ENCODE data around the gene IL1RAPL2. TPM values are rescaled to one million over a fixed set of nuclear protein-coding genes. Genes with fewer than 3 reads are reported as not detected.

The IL1RAPL2 gene
- polyA plus RNA-seq, 2 of the 4 experiments (the other 2 are of a cell fraction), result not detected

GRCh38 chrX:105267167-105267566 is 701.2 kb downstream of the IL1RAPL2 start:
- no peak overlapping the region for H3K4me2 ChIP-seq
- TF ChIP-seq MAFK (IDR thresholded peaks at IDR 0.05; ENCODE audit: partially characterized antibody) (peak; percentile 53), PHF8 (IDR thresholded peaks at IDR 0.05; ENCODE audit: borderline replicate concordance, low read depth) (no peak)
- H3K4me1 ChIP-seq, result no peaks in the 10 kb centered on the region
- H3K4me3 ChIP-seq, result no peak overlapping the region
- no peak for DNase-seq (ENCODE audit: low read depth in 1 of 2, low spot score in 1 of 2)
- no peak for ATAC-seq
- WGBS (ENCODE audit: missing lambda C conversion rate), result 21% methylated on average over 2 of the region's 2 CpGs
- no peaks in the 10 kb centered on the region for H3K9me3 ChIP-seq
- ChIA-PET POLR2A (no interaction called here), CTCF (no interaction called here)
- H3K27ac ChIP-seq, result no peak overlapping the region
- no peak for FAIRE-seq

- FAIRE-seq, result no peak
- no peak for DNase-seq (ENCODE audit: low read depth in 1 of 2, low spot score in 1 of 2)
- Histone ChIP-seq H3K4me1 (no peaks in the 10 kb centered on the region), H3K9me3 (no peaks in the 10 kb centered on the region), H3K27ac (no peak overlapping the region), H3K4me2 (no peak overlapping the region), H3K4me3 (no peak overlapping the region)
- TF ChIP-seq HOXA7 (CRISPR knock-in tag; IDR thresholded peaks at IDR 0.05) (no peak), JUNB (IDR thresholded peaks at IDR 0.05) (no peak), TP53 (CRISPR knock-in tag; IDR thresholded peaks at IDR 0.05) (no peak), BHLHE40 (IDR thresholded peaks at IDR 0.05; ENCODE audit: low read depth, low read length) (no peak), HES2 (IDR thresholded peaks at IDR 0.05) (no peak), SMC3 (IDR thresholded peaks at IDR 0.05) (no peak), PHF8 (IDR thresholded peaks at IDR 0.05; ENCODE audit: borderline replicate concordance, low read depth) (no peak), ZSCAN20 (CRISPR knock-in tag; IDR thresholded peaks at IDR 0.05) (no peak), NFE2L2 (conservative IDR thresholded peaks at IDR 0.05; ENCODE audit: low read length) (no peak), EP300 (IDR thresholded peaks at IDR 0.05) (no peak), JUN (IDR thresholded peaks at IDR 0.05) (no peak)
- 3% methylated on average over 2 of the region's 2 CpGs for WGBS (ENCODE audit: missing lambda C conversion rate)
- ChIA-PET POLR2A (no interaction called here), CTCF (no interaction called here)
- ATAC-seq, result no peak
Observed at GRCh38 chrX:105269386-105269785, 703.4 kb downstream of the IL1RAPL2 start.

GRCh38 chrX:105273326-105273725 is 707.3 kb downstream of the IL1RAPL2 start:
- WGBS (ENCODE audit: missing lambda C conversion rate), result 0% methylated on average over 1 of the region's 1 CpG
- ChIA-PET CTCF (no interaction called here), POLR2A (no interaction called here)
- Histone ChIP-seq H3K9me3 (no peaks in the 10 kb centered on the region), H3K4me3 (no peak overlapping the region), H3K27ac (no peak overlapping the region), H3K4me1 (no peaks in the 10 kb centered on the region), H3K4me2 (no peak overlapping the region)
- TF ChIP-seq JUN (IDR thresholded peaks at IDR 0.05), result no peak
- TF ChIP-seq SMC3 (IDR thresholded peaks at IDR 0.05), result no peak
- TF ChIP-seq ZNF302 (CRISPR knock-in tag; IDR thresholded peaks at IDR 0.05), result no peak
- TF ChIP-seq POLR2A (IDR thresholded peaks at IDR 0.05; ENCODE audit: low read length), result no peak
- TF ChIP-seq NPAS2 (CRISPR knock-in tag; IDR thresholded peaks at IDR 0.05; ENCODE audit: borderline replicate concordance), result no peak
- no peak for TF ChIP-seq RNF2 (IDR thresholded peaks at IDR 0.05; ENCODE audit: borderline replicate concordance, low read depth)
- TF ChIP-seq JUNB (IDR thresholded peaks at IDR 0.05), result no peak
- ATAC-seq (no peak), DNase-seq (ENCODE audit: low read depth in 1 of 2, low spot score in 1 of 2) (no peak), FAIRE-seq (no peak)

GRCh38 chrX:105274091-105274490 is 708.1 kb downstream of the IL1RAPL2 start:
- CTCF ChIA-PET, result no interaction called here
- Histone ChIP-seq H3K9me3 (no peaks in the 10 kb centered on the region), H3K4me3 (no peak overlapping the region), H3K27ac (no peak overlapping the region), H3K4me1 (no peaks in the 10 kb centered on the region), H3K4me2 (no peak overlapping the region)
- POLR2A ChIA-PET, result no interaction called here
- DNase-seq (ENCODE audit: low read depth in 1 of 2, low spot score in 1 of 2), result no peak
- WGBS (ENCODE audit: missing lambda C conversion rate), result 0% methylated on average over 2 of the region's 2 CpGs
- no peak for TF ChIP-seq CEBPB (IDR thresholded peaks at IDR 0.05)
- no peak for TF ChIP-seq RARB (CRISPR knock-in tag; IDR thresholded peaks at IDR 0.05)
- TF ChIP-seq MYC (IDR thresholded peaks at IDR 0.05; ENCODE audit: borderline replicate concordance, low read length), result no peak
- TF ChIP-seq EP300 (IDR thresholded peaks at IDR 0.05), result no peak
- no peak for TF ChIP-seq BCL3 (IDR thresholded peaks at IDR 0.05)
- no peak for TF ChIP-seq MAX (IDR thresholded peaks at IDR 0.05)
- TF ChIP-seq RNF2 (IDR thresholded peaks at IDR 0.05; ENCODE audit: borderline replicate concordance, low read depth), result no peak
- TF ChIP-seq EHF (CRISPR knock-in tag; IDR thresholded peaks at IDR 0.05), result no peak
- no peak for FAIRE-seq
- no peak for ATAC-seq
